CD4-positive, alpha-beta T cell treated with Interleukin-6 at 100 ng/mL for 8 hours (primary cell): ENCODE data around the gene TAOK3.
"Not testable (repeated sequence)": the region's sequence is repeated elsewhere in the genome, so short reads cannot be mapped to it uniquely, and the experiment has no call there.

Experiments used
- DNase-seq: peaks from one replicate; pipeline ENCODE4 v3.0.0-alpha.2; 2020; ENCODE audit warnings: mixed read lengths, low spot score

Gene TAOK3

GRCh38 chr12:118337194-118337838 lies 35.4 kb downstream of the TAOK3 start:
- no peak for DNase-seq

GRCh38 chr12:118336123-118336522 lies 36.6 kb downstream of the TAOK3 start:
- no peak for DNase-seq

GRCh38 chr12:118334939-118335567 lies 37.7 kb downstream of the TAOK3 start:
- DNase-seq, result no peak

- DNase-seq, result no peak
These were observed 38.5 kb downstream of the TAOK3 start for GRCh38 chr12:118334241-118334640.

GRCh38 chr12:118332511-118332910 lies 40.2 kb downstream of the TAOK3 start:
- DNase-seq, result no peak

- DNase-seq, result no peak
These were observed 42.2 kb downstream of the TAOK3 start for GRCh38 chr12:118330421-118331018.

- DNase-seq, result no peak
These were observed 44.0 kb downstream of the TAOK3 start for GRCh38 chr12:118328486-118329330.

GRCh38 chr12:118327391-118327790 lies 45.3 kb downstream of the TAOK3 start:
- DNase-seq, result no peak

- no peak for DNase-seq
These were observed 45.7 kb downstream of the TAOK3 start for GRCh38 chr12:118326991-118327390.

GRCh38 chr12:118325081-118325480 lies 47.6 kb downstream of the TAOK3 start:
- DNase-seq, result no peak

- no peak for DNase-seq
These were observed 53.1 kb downstream of the TAOK3 start for GRCh38 chr12:118319627-118320026.

- DNase-seq, result no peak
These were observed 54.0 kb downstream of the TAOK3 start for GRCh38 chr12:118318744-118319143.

GRCh38 chr12:118317729-118318128 lies 55.0 kb downstream of the TAOK3 start:
- DNase-seq, result no peak

- DNase-seq, result no peak
These were observed 56.9 kb downstream of the TAOK3 start for GRCh38 chr12:118315821-118316220.

GRCh38 chr12:118312578-118312977 lies 60.1 kb downstream of the TAOK3 start:
- no peak for DNase-seq

GRCh38 chr12:118311666-118312065 lies 61.0 kb downstream of the TAOK3 start:
- no peak for DNase-seq

GRCh38 chr12:118310320-118310719 lies 62.4 kb downstream of the TAOK3 start:
- no peak for DNase-seq

GRCh38 chr12:118308006-118308405 lies 64.7 kb downstream of the TAOK3 start:
- DNase-seq, result not testable (repeated sequence)

GRCh38 chr12:118307069-118307954 lies 65.4 kb downstream of the TAOK3 start:
- DNase-seq, result no peak

- no peak for DNase-seq
These were observed 68.6 kb downstream of the TAOK3 start for GRCh38 chr12:118304093-118304492.

GRCh38 chr12:118302053-118302452 lies 70.7 kb downstream of the TAOK3 start:
- DNase-seq, result no peak
